ENCODE measurements around the gene GAK. TPM values are rescaled to one million over a fixed set of nuclear protein-coding genes. Genes with fewer than 3 reads are reported as not detected.
"Not testable (repeated sequence)": the region's sequence is repeated elsewhere in the genome, so short reads cannot be mapped to it uniquely, and the experiment has no call there.

The GAK gene
- total RNA-seq, 1 experiment from 2014 or later: 49.5 TPM

GRCh38 chr4:952881-953573 is 20.9 kb upstream of the GAK start:
- no peak for DNase-seq (ENCODE audit: low spot score)

- no peak for DNase-seq (ENCODE audit: low spot score)
These were observed 19.7 kb upstream of the GAK start for GRCh38 chr4:951594-952468.

- DNase-seq (ENCODE audit: low spot score): no peak
These were observed 19.1 kb upstream of the GAK start for GRCh38 chr4:951186-951585.

GRCh38 chr4:950136-951020 is 18.3 kb upstream of the GAK start:
- no peak for DNase-seq (ENCODE audit: low spot score)

- DNase-seq (ENCODE audit: low spot score): no peak
These were observed 17.5 kb upstream of the GAK start for GRCh38 chr4:949656-950055.

- no peak for DNase-seq (ENCODE audit: low spot score)
These were observed 16.8 kb upstream of the GAK start for GRCh38 chr4:948936-949300.

GRCh38 chr4:948101-948935 is 16.2 kb upstream of the GAK start:
- DNase-seq (ENCODE audit: low spot score): no peak

- no peak for DNase-seq (ENCODE audit: low spot score)
These were observed 15.4 kb upstream of the GAK start for GRCh38 chr4:947491-947971.

- DNase-seq (ENCODE audit: low spot score): no peak
These were observed 14.7 kb upstream of the GAK start for GRCh38 chr4:946517-947471.

- no peak for DNase-seq (ENCODE audit: low spot score)
These were observed 14.0 kb upstream of the GAK start for GRCh38 chr4:946103-946450.

GRCh38 chr4:945274-946102 is 13.4 kb upstream of the GAK start:
- no peak for DNase-seq (ENCODE audit: low spot score)

GRCh38 chr4:939508-939907 is 7.4 kb upstream of the GAK start:
- DNase-seq (ENCODE audit: low spot score): not testable (repeated sequence)

GRCh38 chr4:932713-933070 is 576 bp upstream of the GAK start:
- no peak for DNase-seq (ENCODE audit: low spot score)

GRCh38 chr4:931194-931959 is 739 bp downstream of the GAK start:
- no peak for DNase-seq (ENCODE audit: low spot score)

- DNase-seq (ENCODE audit: low spot score): no peak
These were observed 1.3 kb downstream of the GAK start for GRCh38 chr4:930827-931193.

GRCh38 chr4:930028-930551 is 2.0 kb downstream of the GAK start:
- DNase-seq (ENCODE audit: low spot score): no peak

GRCh38 chr4:929096-929765 is 2.9 kb downstream of the GAK start:
- DNase-seq (ENCODE audit: low spot score): no peak

- DNase-seq (ENCODE audit: low spot score): not testable (repeated sequence)
These were observed 4.5 kb downstream of the GAK start for GRCh38 chr4:927566-927965.

All from H4 (cell line).